Stimulated activated CD8-positive, alpha-beta memory T cell treated with anti-CD3 and anti-CD28 coated beads, Interleukin-4, amount 100 ng/mL, for 48 hours (primary cell): ENCODE data around the gene PDZRN3.

ENCODE experiments used
- DNase-seq: peaks from one replicate; pipeline ENCODE4 v3.0.0-alpha.2; 2020

PDZRN3 gene

DNA sequence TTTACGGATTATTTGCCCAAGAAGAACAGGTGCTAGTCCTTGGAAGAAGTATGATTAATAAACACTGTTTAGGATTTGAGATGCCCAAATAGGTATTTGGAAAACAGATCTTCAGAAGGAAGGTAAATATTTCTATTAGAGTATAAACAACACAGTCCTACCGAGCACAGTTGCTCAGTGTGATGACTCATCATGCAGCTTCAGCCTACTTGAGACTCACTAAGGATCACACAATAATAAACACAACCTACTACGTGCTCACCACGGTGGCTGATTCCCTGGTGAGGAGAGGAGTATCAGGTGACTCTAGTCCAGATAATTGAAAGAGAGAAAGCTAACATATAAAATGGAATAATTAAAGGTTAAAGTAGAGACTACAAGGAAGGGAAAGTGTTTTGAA, 72.0 kb downstream of the PDZRN3 start:
- DNase-seq = no peak

DNA sequence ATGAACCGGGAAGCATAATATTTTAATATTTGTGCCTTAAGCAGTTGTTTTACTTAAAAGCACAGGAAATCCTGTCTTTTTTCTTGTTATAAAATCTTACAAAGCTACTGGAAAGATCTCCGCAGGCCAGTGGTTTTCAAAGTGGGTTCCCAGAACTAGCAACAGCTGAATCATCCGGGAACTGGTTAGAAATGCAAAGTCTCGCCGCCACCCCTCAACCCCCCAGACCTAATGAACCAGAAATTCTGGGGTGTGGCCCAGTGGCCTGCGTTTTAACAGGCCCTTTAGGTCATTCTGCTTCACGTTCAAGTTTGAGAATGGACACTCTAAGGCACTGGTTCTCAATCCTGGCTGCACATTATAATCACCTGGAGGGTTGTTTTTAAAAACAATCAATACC, 74.7 kb downstream of the PDZRN3 start:
- no peak for DNase-seq

DNA sequence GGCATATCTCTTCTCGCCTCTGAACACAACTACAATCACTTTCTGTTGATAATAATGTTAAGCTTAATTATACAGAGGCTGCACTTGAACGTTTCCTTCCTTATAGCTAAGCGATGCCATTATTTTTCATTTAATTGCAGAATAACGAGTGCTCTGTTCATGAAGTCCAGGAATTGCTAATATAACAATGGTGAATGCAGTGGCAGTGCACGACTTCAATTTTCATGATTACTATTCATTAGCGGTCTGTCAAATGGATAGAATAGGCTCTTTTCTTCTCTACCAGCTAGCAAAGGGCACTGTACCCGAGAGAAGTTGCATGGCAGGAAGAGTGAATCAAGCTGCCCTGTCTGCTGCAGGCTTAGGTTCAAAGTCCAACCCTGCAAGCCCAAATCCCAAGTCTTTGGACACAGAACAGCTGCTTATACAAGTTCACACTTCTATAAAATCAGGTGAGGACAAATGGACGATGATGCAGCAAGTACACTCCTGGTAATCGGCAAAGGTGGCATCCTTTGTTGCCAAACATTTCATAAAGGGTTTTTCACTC, 75.6 kb downstream of the PDZRN3 start:
- no peak for DNase-seq

DNA sequence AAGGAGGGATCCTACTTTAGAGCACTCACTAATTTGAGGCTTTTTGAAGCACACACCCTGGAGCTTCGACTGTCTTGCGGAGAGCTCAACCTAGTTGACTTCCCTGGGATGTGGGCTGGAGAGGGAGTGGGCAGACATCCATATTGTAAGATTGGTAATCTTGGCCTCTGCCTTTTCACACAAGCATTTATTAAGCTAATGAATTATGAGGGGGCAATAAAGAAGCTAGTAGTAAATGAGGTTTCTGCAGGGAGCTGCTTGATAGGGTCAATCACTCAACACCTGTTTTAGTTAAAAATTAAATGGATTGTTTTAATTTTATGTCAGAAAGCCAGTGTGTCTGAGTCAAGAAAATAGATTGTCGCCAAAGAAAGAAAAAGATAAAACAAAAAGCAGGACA, 76.3 kb downstream of the PDZRN3 start:
- DNase-seq = no peak

DNA sequence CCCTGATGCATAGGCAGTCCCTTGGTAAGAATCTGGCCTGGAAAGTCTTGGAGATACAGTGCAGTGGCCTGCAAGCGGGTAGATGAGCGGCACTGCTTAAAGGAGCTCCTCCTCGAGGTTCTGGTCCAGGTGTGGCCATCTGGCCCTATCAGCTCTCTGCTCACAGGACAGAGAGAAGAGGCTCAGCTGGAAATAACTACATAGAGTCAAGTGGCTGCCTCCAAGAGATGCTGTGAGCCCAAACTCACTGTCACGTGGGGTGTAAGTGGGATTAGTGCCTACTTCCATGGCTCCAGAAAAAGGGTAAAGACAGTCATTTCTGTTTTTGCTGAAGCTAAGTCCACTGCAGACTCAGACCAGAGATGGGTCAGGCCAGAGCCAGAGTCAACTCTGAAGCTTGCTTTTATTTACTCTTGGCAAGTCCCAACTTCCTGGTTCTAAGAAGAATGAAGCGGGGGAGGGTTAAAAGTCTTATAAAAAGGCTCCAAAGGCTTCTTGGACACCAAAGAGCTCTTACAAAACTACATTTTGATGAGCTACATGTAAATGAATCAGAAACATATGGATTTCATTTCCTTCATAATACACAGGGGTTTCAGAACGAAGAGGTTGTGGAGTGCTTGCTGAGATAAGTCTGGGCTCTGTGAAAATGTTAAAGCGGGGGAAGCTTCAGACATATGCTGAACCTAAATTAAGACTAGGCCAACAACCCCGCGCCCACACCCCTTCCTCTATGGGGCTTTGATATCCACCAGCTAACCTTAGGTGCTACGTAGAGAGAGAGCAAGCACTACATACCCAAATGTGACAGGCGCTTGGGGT, 77.1 kb downstream of the PDZRN3 start:
- DNase-seq = no peak

DNA sequence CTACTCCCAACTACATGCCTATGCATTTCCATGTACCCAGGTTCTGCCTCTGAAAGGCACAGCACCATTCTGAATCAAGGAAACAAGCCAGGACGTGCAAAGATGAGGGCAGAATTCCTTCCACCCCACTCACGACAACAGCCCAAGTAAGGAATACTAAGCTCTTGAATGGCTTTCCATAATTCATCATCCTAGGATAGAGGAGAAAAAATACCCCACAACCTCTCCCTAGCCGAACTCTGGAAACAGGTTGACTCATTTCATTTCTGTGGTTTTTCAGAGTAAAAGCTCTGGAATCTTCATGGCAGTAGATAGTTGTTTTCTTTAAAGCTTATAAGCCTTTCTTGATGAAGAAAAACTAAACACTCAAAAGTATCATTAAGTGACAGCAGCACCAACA, 77.8 kb downstream of the PDZRN3 start:
- no peak for DNase-seq

DNA sequence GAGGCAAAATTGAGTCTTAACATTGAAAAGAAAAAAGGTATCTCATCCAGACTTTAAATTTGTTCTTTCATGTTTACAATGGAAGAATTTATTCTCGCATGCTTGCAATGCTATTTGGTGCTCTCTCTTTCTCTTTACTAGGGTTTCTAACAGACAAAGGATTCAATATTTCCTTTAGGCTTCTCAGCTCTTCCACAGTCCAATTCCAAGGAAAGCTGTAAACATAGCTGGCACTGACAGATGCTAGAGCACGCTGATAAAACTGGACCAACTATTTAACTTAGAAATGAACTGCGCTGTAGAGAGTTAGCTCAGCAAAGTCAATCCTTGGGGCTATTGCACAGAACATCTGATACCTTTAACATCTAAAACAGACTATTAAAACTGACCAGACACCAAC, 81.3 kb downstream of the PDZRN3 start:
- no peak for DNase-seq

DNA sequence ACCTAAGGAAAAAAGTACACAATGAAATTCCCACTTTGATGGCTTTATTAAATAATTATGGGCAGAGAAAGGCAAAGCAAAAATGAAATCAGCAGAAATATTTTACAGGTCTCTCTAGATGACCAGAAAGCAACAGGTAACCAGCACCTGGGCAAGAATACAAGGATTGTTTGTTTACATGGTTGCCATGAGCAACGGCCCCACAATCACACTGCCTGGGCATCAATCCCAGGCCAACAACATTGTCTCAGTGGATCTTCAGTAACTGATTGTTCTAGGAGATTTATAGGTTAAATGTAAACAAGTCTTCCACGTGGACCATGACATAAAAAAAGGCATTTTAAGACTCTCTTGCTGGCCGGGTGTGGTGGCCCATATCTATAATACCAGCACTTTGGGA, 82.6 kb downstream of the PDZRN3 start:
- DNase-seq = no peak

DNA sequence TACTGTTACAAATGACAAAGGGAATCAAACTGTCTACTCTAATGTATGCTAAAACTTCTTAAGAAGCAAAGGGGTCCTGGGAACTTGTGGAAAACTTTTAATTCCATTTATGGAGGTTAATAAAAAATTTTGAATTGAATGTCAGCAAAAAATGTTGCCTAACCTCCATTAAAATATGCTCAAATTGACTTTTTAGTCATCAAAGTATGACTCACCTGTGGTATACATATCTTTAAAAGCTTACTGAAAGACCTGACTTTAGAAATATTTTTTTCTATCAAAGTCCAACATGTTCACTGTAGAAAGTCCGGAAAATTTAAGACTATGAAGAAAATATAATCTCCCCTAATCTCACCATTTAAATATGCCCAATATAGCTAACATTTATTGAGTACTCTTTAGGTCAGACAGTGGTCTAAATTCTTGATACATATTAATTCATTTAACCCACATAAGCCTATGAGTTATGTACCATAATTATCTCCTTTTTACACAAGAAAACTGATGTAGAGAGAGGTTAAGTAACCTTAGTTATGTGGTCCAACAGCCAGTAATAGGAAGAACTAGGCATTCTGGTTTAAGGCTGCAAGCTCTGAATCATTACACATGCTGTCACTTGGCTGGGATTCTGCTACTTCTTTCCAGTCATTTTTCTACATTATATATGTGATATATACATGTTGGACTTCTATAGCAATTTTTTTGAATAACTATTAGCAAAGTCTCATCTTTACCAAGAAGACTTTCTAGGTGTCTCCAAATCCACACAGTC, 83.6 kb downstream of the PDZRN3 start:
- no peak for DNase-seq

DNA sequence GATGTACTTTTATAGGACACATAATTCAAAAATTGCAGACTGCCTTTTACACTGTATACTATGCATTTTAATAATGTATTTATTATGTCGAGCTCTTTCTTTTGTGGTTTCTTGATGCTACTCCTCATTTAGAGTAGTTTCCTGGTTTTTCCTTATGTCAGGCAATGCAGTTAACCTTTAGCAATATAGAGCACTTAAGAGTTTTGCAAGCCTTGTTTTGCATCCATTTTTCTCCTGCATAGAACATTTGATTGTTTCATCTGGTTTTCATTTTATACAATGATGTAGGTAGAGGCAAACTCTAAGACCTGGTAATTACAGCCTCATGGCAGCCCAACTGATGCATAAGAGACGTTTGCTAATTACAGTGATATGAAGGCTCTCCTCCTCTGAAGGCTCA, 86.3 kb downstream of the PDZRN3 start:
- no peak for DNase-seq

DNA sequence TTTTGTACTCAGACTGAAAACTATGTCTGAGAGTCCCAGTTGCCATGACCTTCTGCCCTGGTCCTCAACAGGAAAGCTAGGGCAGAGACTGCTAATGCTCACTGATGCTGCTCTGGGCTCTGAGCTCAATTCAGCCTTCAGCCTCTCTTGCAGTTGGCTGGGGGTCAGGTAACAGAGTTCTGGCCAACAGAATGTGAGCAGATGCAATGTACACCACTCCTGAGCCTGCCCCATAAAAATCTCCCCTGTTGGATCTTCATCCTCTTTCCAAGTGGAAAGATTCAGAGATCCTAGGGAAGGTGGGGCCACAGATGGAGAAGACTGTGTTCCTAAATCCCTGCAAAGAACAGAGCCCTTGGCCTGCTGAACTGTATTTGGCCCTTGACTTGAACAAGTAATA, 87.8 kb downstream of the PDZRN3 start:
- no peak for DNase-seq

DNA sequence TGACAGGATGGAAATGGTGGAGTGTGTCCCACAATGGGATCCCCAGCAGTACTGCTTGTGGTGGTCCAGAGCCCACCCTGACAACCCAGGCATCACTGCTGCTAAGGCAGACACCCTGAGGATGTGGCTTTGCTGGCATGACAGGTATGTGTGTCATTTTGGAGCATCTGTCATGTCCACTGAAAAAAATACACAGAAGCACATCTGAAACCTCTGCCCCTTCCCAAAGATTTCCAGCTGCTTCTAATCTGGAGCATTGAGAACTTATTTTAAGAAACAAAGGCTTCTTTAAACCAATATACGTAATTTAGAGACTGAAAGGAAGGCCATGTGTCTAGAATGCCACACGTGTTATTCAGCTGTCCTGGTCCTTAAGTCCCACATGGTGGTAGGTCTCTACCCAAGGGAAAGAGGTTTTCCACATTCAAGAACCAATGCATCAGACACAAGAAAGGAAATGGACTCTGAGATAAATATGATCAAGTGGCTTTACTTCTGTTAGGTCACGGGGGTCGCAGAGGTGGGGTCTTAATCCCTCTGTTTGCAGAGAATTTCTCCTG, 88.3 kb downstream of the PDZRN3 start:
- DNase-seq = no peak

DNA sequence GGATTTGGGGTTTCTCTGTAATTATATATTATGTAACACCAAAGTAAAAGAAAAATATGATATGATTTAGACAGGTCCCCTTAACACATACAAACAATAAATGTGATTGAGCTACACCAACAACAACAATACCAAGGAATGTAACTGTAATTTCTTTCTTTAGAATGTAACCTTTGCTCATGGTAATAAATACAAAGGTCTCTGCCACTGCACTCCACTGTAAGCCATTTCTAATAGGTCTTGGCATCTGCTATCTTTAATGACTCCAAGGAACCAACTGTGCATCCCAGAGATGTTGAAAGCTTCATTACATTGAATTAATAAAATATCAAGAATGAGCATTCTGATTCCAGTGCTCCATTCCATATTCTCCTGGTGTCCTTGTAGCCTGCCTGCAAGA, 88.8 kb downstream of the PDZRN3 start:
- DNase-seq = no peak

DNA sequence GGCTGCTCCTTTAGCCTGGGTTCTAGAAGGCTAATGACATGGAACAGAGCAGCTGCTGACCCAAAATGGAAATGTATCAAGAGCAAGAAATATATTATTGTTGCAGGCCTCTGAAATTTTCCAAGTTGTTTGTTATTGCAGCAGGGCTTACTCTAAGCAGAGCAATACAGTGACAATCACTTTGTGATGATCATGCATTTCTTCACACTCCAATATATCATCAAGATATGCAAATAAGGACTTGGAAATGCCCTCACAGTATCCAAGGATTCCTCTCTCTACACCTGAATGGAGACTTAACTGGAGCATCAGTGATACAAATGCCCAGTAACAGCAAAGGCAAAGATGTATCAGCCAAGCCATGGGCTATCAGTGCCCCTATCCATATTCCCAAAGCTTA, 89.6 kb downstream of the PDZRN3 start:
- DNase-seq = no peak

DNA sequence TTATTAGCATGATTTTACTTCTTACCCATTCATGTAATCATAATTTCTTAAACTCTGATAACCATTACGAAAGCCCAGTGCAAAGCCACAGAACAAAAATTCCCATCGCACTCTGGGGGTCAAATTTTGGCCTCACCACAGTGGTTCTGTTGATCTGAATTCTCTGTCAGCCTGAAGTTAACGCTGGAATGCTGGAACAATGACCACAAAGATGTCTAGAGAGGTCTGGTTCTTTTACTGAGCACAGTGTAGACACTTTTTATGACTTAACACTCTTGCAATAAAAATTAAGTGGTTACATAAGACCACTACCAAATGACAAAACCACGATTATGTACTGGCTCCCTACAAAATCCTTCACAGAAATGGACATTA, 94.7 kb downstream of the PDZRN3 start:
- no peak for DNase-seq

DNA sequence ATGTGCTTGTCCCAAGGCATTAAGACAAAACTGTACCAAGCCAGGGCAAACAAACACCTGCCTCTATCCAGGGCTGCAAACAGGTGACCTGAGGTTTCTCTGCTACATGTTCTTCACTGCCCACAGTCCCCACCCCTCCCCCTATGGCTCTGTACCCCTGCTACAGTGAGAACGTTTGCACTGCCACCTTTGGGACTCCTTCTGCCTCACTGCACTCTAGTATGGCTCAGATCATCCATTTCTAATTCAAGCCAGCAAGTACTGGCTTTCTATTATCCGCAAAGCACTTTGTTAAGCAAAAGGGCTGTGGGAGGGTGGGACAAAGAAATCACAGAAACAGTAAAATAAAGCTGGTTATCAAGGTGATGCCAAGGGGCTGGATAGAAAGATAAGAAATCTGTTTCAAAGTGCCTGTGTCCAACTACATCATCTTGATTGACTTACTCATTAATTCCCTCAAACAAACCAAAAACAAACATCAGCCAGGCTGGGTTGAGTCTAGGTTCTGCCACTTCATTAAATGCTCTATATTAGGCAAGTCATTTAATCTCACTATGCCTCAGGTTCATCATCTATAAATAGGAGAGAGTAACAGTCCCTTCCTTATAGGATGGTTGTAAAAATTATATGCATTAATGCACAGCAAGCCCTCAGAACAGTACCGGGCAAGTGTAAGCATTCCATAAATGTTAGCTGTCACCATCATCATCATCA, 95.3 kb downstream of the PDZRN3 start:
- no peak for DNase-seq

DNA sequence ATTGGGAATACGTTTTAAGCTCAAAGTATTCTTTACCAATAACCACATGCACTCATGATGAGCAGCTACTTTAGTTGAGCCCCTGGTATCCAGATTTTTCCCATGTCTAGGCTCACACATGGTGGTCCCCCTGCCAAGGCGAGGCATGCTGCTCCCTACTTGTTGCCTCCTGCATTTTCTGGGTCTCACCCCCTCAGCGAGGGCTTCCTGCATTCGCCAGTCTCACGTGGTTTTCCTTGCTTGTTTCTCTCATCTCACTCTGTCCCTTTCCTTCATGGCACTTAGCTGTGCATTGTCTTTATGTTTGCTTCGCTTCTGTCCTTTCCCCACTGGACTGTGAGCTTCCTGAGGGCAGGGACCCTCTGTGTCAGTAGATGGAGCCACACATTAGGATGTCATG, 99.2 kb downstream of the PDZRN3 start:
- DNase-seq = no peak

DNA sequence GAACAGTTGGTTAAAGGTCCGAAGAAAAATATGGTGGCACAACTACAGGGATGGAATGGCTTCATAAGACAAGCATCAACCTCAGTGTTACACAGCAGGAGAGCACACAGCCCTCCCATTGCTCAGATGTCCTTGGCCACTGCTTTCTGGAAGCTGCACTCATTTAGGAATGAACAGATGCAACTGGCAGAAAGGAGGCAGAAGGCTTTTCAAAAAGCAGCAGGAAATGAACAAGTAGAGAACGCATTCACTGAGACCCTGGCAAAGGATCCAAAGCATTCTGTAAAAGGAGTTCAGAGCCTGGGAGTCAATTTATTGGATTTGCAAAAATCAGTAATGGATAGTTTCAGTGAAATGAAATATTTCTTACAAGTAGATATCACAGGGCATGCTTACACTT, 101.1 kb downstream of the PDZRN3 start:
- DNase-seq = no peak

DNA sequence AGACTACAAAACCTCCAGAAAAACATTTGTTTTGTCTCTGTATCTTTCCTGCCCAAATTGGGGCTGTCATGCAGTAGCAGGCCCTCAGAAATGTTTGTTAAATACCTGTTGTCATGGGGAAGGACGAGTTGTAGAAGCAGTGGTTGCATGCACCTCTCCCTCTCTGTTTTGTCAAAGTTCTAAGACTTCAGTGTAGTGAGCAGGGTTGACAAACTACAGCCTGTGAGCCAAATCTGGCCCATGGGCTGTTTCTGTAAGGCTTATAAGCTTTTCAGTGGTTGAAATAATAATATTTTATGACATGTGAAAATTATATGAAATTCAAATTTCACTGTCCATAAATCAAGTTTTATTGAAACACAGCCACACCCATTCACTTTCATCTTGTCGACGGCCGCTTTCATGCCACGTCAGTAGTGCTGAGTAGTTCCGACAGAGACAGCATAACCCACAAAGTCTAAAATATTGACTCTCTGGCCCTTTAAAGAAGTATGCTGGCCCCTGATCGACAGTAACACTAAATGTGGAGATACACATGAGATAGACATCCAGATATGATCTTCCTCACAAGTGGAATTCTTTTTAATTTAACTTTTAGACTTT, 102.9 kb downstream of the PDZRN3 start:
- no peak for DNase-seq

DNA sequence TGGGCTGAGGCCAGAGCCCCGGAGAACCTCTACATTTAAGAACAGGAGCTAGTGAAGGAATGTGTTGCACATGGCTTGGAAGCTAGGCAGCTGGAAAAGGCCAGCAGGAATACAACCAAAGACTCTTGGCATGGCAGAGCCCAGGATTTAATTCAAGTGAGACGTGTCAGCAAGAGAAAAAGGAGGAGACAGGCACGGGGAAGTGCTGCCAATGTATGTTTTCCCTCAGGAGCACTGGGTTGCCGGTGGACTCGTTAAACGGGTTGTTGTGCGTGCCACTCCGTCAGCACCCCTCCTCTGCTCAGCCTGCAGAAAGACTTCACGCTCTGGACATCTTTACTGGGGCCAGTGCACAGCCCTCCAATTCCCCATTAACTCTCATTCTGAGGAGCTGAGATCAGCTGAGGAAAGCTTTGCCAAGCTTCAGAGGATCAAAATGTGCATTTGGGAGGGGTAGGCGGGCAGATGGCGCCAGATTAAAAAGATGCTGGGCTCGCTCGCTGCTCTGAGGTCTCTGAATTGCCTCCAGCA, 103.7 kb downstream of the PDZRN3 start:
- no peak for DNase-seq

DNA sequence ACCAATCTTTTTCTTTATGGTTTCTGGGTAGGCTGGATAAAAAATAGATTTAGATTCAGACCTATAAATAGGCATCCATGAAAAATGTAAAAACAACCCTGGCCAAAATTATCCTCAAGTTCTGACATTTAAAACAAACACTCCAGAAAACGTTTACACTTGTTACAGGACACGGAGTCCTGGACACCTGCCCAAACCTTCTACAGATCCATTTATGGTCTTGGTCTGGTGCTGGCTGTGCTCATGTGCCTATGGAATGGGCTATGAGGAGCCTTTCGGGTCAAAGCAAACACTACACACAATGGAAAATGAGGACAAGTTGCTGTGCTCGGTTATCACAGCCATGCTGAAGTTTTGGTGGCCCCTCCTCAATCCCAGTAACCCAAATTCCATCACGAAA, 108.1 kb downstream of the PDZRN3 start:
- DNase-seq = no peak

DNA sequence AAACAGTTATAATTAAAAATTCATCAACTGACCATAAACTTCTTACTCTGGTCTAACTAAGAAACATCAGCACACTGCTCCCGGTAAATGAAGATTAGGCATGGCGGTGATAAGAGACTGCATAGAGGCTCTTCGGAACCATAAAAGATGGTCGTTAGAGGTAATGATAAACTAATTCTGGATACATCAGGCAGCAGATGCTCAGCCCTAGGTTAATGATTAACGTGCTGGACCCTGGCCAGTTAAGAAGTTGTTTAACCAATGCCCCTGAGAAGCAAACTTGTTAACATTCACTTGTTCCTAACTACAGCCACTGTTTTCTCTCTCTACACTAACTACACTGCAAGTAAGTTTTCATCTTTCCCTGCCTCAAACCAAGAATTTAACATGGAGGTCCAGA, 111.5 kb downstream of the PDZRN3 start:
- no peak for DNase-seq
